GM19372 (cell line): Measurements from ENCODE around the gene TSPAN5.

Source experiments
- ATAC-seq: cut with Tn5 transposase; IDR thresholded peaks from one replicate; pipeline ENCODE4 v1.9.1; 2021; ENCODE audit warnings: mild to moderate bottlenecking, low read depth, moderate library complexity; ENCODE audit not compliant: unreplicated experiment

TSPAN5 gene

GRCh38 chr4:98527534-98528269 is 130.7 kb downstream of the TSPAN5 start:
- no peak for ATAC-seq

GRCh38 chr4:98524230-98524629 is 134.2 kb downstream of the TSPAN5 start:
- ATAC-seq = no peak

GRCh38 chr4:98522636-98523395 is 135.6 kb downstream of the TSPAN5 start:
- no peak for ATAC-seq

- no peak for ATAC-seq
These were observed 136.3 kb downstream of the TSPAN5 start for GRCh38 chr4:98522062-98522461.

DNA sequence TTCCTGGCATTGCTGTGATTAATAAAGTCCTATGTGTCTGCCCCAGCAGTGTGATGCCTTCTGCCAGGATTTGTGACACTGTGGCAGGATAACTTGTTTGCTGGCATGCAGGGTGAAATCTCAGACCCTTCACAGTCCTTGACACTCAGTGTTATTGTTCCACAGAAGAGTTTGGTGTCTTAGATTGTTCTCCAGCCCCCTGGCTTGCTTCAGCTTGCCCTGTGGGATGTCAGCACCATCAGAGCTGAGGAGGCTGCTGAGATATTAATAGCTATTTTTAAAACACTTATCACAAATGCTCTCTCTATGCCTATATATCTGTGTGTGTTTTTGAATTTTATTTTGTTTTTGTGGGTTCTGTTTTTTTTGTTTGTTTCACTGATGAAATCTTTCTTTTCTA is 136.9 kb downstream of the TSPAN5 start:
- ATAC-seq = no peak

DNA sequence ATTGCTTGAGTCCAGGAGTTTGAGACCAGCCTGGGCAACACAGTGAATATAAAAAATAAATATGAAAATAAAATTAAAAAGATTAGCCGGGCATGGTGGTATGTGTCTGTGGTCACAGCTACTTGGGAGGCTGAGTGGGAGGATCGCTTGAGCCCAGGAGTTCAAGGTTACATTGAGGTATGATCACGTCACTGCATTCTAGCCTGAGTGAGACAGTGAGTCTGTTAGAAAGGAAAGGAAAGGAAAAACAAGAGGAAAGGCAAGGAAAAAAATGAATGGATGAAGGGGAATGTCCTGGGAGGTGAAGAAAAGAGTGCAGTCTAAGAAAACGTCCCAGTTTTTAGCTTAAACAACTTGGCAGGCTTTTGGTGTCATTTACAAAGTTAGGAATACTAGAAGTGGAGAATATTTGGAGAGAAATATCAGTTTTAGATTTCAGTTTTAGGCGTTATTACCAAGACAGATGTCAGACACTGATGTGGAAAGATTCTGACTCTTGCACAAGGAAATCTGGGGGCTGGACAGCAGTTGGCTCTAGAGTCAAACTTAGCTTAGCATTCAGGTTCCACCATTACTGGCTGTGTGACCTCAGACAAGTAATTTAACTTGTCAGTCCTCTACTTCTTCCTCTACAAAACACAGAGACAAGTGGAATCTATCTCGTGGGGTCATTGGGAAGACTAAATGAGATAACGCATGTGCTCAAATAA is 139.0 kb downstream of the TSPAN5 start:
- ATAC-seq = no peak

- peak; percentile 92 for ATAC-seq
These were observed 139.7 kb downstream of the TSPAN5 start for GRCh38 chr4:98518559-98519267.

GRCh38 chr4:98517218-98518021 is 141.0 kb downstream of the TSPAN5 start:
- no peak for ATAC-seq

DNA sequence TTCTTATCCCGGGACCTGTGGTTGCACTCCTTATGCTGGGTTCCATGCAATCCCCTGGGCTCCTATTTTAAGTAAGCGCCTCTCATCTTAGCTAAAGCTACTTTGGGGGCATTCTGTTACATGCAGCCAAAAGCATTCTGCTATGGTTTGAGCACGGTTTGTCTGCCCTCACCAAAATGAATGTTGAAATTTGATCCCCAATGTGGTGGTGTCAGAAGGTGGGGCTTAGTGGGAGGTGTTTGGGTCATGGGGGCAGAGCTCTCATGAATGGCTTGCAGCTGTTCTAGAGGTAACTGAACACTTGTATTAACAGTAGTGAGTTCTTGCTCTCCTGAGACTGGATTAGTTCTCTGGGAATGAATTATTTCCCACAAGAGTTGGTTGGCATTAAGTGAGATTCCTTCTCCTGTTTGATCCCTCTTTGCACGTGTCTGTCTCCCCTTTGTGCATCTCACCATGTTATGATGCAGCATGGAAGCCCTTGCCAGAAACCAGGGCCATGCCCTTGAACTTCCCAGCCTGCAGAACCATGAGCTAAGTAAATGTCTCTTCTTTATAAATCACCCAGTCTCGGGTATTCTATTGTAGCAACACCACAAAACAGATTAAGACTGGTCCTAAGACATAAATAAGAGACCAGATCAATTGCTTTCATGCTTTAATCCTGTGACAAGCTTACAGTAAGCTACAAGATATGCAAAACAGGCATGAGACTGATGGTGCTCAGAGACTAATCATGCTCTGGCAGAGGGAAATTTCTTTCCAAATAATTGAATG is 141.8 kb downstream of the TSPAN5 start:
- no peak for ATAC-seq

GRCh38 chr4:98516042-98516440 is 142.4 kb downstream of the TSPAN5 start:
- ATAC-seq = no peak

DNA sequence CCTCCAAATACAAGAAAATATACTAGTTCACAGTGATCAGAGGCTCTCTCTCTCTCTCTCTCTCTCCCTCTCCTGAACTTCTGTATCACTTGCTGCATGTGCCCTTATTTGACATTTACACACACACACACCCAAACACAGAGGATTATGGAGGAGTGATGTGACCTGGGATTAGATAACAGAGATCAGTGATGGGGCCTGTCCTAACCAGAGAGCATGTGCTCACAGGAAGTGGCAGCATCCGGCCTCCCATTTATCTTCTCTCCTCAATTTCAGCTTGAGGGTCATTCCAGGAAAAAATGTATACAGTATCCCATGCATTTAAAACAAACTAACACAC is 143.0 kb downstream of the TSPAN5 start:
- no peak for ATAC-seq

DNA sequence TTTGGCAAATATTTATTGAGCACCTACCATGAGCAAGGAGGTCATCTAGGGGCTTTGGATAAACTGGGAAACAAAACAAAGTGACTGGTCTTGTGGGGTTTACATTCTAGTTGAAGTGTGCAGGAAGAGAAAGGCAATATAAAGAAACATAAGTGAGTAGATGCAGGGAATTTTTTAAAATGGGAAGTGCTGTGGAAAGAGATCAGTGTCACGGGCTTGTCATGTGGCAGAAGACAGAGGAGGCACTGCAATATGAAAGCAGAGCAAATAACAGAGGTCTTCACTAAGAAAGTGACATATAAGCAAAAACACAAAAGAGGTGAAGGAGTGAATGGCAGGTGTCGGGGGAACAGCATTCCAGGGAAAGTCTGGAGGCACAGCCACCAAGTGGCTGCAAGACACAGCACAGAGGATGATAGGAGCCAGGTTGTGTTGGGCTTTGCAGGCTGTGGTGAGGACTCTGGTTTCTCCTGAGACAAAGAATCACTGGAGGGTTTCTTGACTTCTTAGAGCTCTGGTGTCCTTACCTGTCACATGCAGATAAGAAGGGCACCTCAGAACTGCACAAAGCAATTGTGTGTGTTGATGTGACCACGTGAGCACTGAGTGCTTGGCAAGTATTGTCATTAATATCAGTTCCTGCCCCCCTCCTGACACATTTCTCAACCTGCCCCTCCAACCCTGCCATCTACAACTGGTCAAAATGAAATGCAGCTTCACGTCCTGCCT is 143.5 kb downstream of the TSPAN5 start:
- no peak for ATAC-seq

- no peak for ATAC-seq
These were observed 145.5 kb downstream of the TSPAN5 start for GRCh38 chr4:98512918-98513317.

DNA sequence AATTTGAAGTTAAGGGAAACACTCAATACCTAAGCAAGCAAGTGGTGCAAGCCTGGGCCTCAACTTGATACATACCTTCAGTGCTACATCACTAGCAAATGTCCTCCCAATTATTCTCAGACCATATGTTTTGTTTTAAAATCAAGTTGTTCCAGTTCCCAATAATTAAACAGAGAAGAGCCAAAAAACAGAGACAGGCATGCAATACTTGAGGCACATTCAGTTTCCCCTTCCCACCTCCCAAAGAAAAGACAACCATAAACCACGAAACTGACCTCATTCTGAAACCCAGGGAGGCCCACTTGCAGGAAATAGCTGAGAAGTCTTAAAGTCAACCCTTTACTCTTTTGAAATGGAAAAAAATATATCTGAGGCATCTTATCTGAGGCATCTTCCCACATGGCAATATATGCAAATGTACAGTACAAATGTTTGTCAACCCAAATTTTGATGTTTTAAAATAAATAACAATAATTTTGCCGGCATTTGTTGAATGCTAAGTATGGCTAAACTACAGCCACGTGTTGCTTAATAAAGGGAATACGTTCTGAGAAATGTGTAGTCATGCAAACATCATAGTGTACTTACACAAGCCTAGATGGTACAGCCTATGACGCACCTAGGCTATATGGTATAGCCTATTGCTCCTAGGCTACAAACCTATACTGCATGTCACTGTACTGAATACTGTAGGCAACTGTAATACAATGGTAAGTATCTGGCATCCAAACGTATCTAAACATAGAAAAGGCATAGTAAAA is 147.5 kb downstream of the TSPAN5 start:
- ATAC-seq = no peak

DNA sequence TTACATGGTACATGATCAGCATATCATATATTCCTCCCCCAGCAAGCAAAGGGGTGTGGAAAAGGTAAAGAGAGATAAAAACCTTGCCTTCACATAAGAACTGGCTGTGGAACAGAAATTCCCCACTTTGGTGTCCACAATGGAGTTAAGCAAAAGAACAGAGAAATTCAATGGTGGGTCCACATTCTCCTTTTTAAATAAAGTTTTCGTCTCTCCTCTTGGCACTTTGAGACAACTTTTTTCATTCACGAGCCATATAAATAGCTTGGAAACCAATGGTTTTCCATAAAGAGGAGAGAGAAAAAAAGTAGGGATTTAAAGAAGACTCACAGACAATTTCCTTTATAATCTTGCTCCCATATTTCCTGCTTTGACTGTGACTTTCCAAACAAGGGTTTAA is 148.1 kb downstream of the TSPAN5 start:
- ATAC-seq = no peak

GRCh38 chr4:98509721-98510120 is 148.7 kb downstream of the TSPAN5 start:
- no peak for ATAC-seq

DNA sequence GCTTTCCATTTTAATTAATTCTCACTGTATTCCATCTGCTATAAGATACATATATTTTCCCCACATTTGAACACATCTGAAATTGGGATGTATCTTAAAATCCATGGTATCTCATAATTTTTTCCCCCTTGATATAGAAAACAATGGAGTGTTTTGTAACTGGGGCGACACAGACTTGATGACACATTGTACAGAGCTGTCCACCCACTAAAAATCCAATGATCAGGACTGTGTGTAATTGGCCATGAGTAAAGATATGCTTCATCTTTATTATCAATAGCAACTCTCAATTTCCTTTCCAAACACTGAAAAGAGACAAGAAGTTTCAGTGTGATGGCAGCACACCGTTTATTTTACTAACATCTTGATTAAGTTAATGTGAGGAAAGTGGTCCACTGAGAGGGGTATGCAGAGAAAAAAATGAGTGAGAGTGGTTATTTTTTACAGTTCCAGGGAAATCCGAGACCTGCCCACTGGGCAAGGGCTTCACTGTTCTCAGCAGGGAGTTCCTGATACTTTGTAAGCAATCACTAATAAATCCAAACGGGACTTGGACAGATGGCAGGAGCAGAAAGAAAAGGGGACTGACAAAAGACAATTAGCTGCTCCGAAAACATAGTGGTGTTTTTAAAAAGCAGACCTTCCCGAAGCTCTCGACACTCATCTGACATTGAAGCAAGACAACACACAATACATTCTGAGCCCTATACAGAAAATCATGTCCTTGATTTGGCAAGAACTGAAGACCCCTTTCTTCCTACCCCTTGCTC is 149.4 kb downstream of the TSPAN5 start:
- no peak for ATAC-seq
